GM21576 (cell line): ENCODE data around the gene CPLANE2.
"Not testable (repeated sequence)": the region's sequence is repeated elsewhere in the genome, so short reads cannot be mapped to it uniquely, and the experiment has no call there.

ENCODE experiments used
- ATAC-seq: cut with Tn5 transposase; IDR thresholded peaks from one replicate; pipeline ENCODE4 v1.9.1; 2021; ENCODE audit warnings: mild to moderate bottlenecking, moderate library complexity; ENCODE audit not compliant: unreplicated experiment

Gene CPLANE2

GRCh38 chr1:16249596-16250241, 12.7 kb upstream of the CPLANE2 start:
- ATAC-seq, result no peak

DNA sequence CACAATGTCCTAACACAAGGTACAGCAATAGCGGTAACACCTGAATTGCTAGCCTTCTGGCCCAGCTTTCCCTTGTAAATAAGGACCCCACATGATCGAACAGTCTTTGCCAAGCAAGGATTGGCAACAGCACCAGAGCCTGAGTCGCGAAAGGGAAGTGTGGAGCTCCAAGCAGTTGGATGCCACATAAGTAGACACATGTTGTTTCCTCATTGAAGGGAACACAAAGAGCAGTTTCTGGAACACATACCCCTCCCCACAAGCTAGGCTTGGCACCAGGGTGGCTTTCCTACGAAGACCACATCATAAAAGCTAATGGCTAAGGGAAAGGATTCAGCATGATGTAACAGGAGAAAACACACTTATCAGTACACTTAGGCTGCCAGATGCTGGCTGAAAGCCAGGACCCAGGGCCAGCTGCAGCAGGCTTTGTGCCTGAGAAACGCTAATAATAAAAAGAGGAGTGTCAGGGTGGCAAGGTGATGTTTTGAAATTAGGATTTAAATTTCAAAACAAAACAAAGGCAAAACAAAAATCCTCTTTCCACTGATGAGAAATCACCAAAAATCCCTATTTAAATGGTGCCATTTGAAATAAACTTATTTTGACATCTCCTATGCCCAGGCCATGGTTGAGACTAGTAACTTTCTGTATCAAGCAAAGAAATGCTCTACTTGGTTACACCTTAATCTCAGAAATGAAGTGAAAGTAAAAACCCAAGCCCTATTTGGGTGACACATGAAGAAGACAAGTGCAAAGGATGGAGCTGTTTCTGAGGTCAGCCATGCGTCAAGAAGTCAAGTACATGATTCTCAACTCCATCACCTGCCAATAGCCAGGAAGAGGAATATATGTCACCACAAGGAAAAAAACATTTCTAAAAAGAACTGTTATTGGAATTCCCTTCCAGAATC, 11.9 kb upstream of the CPLANE2 start:
- ATAC-seq, result peak; percentile 65

DNA sequence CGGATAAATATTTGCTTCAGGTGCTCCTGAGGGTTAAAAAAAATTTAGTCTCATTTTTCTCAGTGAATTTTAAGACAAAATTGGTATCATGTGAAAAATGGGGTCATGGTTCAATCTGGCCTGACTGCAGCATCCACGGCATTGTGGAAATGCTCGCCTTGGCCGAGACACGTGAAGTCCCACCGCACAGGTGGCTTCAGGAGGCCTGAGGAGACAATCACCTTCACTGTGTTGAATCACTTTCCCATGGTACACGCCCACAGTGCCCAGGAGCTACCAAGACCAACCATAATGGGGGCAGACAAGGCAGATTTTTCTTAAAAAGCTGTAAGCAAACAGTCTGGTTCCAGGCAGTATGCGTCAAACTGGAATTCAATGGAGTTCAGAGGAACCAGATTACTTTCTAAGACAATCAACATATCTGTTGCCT, 11.0 kb upstream of the CPLANE2 start:
- no peak for ATAC-seq

DNA sequence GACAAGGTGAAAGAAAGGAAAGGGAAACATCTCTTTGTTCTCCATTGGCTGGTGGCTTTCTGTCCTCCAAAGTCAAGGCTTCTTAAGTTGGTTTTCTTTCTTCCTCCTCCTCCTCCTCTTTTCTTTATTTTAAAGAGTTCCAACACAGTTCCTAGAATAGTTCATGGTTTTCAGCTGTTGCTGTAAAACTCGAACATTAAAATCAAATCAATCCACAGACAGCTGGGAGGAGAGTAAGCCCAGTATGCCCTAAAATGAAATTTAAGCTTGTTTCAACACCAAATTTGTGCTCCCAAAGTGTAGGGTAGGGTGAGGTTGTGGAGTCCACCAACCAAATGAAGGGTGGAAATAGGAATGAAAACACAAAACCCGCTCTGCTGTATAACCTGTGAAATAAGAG, 10.5 kb upstream of the CPLANE2 start:
- ATAC-seq, result no peak

DNA sequence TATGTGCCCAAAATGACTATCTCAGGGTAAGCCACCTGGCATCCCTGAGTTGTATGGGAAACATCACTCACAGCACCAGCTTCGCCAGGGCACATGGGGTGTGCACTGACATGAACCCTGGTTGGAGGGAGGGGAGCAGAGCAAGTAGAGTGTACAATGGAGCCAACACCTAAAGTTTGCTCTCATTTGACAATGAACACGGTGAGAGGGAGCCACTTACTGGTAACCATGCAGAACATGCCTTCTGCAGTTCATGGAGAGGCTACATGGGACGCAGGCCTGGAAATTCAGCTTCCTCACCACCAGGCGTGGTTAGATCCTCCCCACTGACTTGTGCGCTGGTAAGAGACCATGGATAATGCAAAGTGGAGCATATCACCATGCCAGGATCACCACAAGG, 10.0 kb upstream of the CPLANE2 start:
- ATAC-seq, result no peak

DNA sequence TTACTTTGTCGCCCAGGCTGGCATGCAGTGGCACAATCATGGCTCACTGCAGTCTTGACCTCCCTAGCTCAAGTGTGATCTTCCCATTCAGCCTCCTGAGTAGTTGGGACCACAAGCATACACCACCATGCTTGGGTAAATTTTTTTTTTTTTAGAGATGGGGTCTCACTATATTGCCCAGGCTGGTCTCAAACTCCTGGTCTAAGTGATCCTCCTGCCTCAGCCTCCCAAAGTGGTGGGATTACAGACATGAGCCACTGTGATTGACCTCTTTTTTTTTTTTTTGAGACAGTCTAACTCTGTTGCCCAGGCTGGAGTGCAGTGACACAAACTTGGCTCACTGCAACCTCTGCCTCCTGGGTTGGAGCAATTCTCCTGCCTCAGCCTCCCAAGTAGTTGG, 9.3 kb upstream of the CPLANE2 start:
- ATAC-seq, result not testable (repeated sequence)

DNA sequence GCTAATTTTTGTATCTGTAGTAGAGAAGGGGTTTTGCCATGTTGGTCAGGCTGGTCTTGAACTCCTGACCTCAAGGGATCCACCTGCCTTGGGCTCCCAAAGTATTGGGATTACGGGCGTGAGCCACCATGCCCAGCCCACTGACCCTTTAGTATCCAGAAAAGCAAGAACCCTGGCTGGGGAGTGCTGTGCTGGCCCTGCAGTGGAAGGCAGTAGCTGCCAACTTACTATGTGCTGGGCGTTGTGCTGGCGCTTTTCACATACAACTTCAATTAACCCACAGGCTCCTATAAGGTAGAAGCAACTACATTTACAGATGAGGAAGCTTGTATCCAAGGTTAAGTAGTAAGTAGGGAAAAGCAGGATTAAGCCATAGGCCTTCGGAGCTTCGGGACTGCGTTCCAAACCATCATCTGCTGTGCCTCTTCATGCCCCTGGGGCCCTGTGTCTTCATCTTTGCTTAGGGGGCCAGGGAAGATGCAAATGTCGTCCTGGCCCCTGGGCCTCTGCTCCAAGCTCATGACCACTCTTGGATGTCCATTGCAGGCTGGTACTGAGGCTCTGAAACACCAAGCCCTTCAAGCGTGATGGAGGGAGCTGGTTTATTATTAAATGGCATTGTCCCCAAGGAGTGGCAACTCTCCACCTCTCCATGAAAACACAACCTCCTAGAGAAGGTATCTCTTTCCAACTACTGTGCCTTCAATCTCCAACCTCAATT, 8.7 kb upstream of the CPLANE2 start:
- no peak for ATAC-seq

DNA sequence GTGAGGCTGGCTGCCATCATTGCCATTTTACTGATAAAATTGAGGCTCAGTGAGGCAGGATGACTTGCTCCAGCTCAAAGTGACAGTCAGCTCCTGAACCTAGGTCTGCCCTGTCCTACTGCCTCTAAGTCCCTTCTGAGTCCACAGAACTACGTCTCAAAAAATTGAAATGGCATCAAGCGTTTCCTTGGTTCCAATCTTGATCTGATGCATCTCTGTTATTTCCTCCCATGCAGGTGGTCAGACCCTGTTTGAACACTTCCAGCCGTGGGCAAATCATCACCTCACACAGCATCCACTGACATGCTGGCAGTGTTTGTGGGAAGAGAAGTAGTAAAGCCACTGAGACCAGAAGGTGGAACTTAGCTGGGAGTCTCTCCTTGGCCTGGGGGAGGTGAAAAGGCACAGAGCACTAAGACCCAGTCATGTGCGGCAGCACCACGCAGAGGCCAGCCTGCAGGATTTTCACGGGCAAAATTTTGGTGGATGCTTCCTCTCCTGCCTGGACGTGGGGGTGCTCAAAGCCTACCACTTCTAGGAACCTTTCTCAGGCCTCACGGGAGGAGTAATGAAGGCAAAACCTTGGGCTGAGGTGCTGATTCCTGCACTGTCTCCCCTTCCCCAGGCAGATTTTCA, 7.8 kb upstream of the CPLANE2 start:
- no peak for ATAC-seq

- ATAC-seq, result no peak
Observed at GRCh38 chr1:16243936-16244649, 7.1 kb upstream of the CPLANE2 start.

- no peak for ATAC-seq
Observed at GRCh38 chr1:16243215-16243610, 6.2 kb upstream of the CPLANE2 start.

- no peak for ATAC-seq
Observed at GRCh38 chr1:16242556-16243214, 5.7 kb upstream of the CPLANE2 start.

- no peak for ATAC-seq
Observed at GRCh38 chr1:16241221-16241708, 4.3 kb upstream of the CPLANE2 start.

DNA sequence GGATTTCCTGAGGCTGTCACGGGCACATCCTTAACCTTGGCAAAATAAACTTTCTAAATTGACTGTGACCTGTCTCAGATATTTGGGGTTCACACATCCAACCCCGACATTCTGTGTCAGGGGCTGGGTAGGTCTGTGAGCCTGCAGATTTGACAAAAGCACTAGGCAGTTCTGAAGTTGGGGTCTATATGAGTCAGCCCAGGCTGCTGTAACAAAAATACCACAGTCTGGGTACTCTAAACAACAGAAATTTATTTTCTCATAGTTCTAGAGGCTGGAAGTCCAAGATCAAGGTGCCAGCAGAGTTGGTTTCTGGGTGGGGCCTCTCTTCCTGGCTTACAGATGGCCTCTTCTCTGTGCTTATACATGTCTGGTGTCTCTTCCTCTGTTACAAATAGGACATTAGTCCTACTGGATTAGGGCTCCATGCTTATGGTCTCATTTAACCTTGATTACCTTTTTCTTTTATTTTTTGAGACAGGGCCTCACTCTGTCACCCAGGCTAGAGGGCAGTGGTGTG, 3.0 kb upstream of the CPLANE2 start:
- no peak for ATAC-seq

- no peak for ATAC-seq
Observed at GRCh38 chr1:16237343-16237830, 404 bp upstream of the CPLANE2 start.

DNA sequence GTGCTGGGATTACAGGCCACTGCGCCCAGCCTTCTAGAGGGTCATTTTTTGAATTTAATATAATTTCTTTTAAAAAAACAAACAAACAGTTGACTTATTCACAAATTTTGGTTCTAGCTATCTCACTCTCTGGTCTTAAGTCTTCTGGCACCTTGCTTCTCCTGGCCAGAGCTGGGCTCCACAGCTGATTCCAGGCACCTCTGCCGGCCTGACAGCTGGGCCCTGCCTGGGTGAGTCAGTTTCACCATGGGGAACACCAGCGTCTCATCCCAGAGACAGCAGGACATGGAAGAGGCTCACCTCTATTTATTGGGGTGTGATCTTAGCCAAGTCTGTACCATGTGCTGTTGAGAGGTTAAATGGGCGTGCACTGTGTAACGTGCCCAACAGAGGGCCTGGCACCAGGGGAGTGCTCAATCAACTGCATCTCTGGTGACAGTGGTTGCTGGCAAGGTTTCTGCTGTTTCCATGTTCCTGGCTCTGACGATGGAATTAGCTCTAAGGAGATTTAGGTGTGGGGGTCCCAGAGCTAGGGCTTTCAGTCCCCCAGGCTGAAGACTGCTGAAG, 956 bp downstream of the CPLANE2 start:
- peak; percentile 23 for ATAC-seq

- ATAC-seq, result no peak
Observed at GRCh38 chr1:16235347-16235746, 1.6 kb downstream of the CPLANE2 start.

DNA sequence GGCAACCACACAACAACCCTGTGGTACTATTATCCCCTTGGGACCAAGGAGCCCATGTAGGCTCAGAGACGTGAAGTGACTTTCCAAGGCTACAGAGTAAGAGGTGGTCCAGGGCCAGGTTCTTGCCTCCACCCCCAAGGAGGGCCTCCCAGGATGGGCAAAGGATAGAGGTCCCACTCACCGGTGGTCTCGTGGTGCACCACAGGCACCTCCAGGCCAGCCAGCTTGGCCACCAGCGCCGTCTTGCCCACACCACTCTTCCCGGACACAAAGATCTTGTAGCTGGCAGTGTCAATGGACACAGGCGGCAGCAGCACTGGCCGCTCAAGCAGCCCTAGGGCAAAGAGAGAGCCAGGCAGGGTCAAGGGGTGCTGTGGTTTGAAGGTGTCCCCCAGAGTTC, 3.6 kb downstream of the CPLANE2 start:
- ATAC-seq, result no peak

GRCh38 chr1:16232316-16232710, 4.7 kb downstream of the CPLANE2 start:
- ATAC-seq, result no peak
